ENCODE measurements around the gene NOL4L.
"Not testable (repeated sequence)": the region's sequence is repeated elsewhere in the genome, so short reads cannot be mapped to it uniquely, and the experiment has no call there.

Gene NOL4L

GRCh38 chr20:32494483-32495216 lies 90.5 kb downstream of the NOL4L start:
- H3K9ac ChIP-seq (ENCODE audit: low read length): no peak overlapping the region
- no peak overlapping the region for H3K27ac ChIP-seq (ENCODE audit: low read depth, low read length, poor library complexity, severe bottlenecking)
- H3K9me3 ChIP-seq (ENCODE audit: low read length): no peaks in the 10 kb centered on the region
- H4K20me1 ChIP-seq (ENCODE audit: insufficient read depth, low read length): no peaks in the 10 kb centered on the region
- H3K36me3 ChIP-seq (ENCODE audit: insufficient read depth, low read length): no peaks in the 10 kb centered on the region
- no peaks in the 10 kb centered on the region for H3K9me2 ChIP-seq (ENCODE audit: low read depth, low read length)
- no peaks in the 10 kb centered on the region for H3K27me3 ChIP-seq (ENCODE audit: insufficient read depth, low read length)
- no peak overlapping the region for H2AFZ ChIP-seq (ENCODE audit: low read length)
- no peaks in the 10 kb centered on the region for H3F3A ChIP-seq (ENCODE audit: insufficient read depth, low read length)
- no peaks in the 10 kb centered on the region for H3K79me2 ChIP-seq (ENCODE audit: insufficient read depth, low read length)
- no peak overlapping the region for H3K4me3 ChIP-seq (ENCODE audit: low read depth, low read length, poor library complexity, severe bottlenecking)
- no peak overlapping the region for H3K4me2 ChIP-seq (ENCODE audit: low read length)
- TF ChIP-seq EZH2 (IDR thresholded peaks at IDR 0.05; ENCODE audit: borderline replicate concordance, low read length) (no peak), CTCF (IDR thresholded peaks at IDR 0.05; ENCODE audit: low read length) (no peak)
- peaks cover 15% of the 10 kb centered on the region for H3K4me1 ChIP-seq (ENCODE audit: insufficient read depth, low read length, severe bottlenecking)

- no peaks in the 10 kb centered on the region for H3F3A ChIP-seq (ENCODE audit: insufficient read depth, low read length)
- H4K20me1 ChIP-seq (ENCODE audit: insufficient read depth, low read length): no peaks in the 10 kb centered on the region
- no peak for TF ChIP-seq CTCF (IDR thresholded peaks at IDR 0.05; ENCODE audit: low read length)
- no peak for TF ChIP-seq EZH2 (IDR thresholded peaks at IDR 0.05; ENCODE audit: borderline replicate concordance, low read length)
- no peak overlapping the region; the same call in 1 of the 2 replicates for H3K4me2 ChIP-seq (ENCODE audit: low read length)
- H3K9me2 ChIP-seq (ENCODE audit: low read depth, low read length): no peaks in the 10 kb centered on the region
- H3K4me3 ChIP-seq (ENCODE audit: low read depth, low read length, poor library complexity, severe bottlenecking): no peak overlapping the region
- H2AFZ ChIP-seq (ENCODE audit: low read length): no peak overlapping the region
- no peak overlapping the region for H3K27ac ChIP-seq (ENCODE audit: low read depth, low read length, poor library complexity, severe bottlenecking)
- H3K79me2 ChIP-seq (ENCODE audit: insufficient read depth, low read length): no peaks in the 10 kb centered on the region
- peaks cover 15% of the 10 kb centered on the region for H3K4me1 ChIP-seq (ENCODE audit: insufficient read depth, low read length, severe bottlenecking)
- no peaks in the 10 kb centered on the region; the same call in 1 of the 2 replicates for H3K36me3 ChIP-seq (ENCODE audit: insufficient read depth, low read length)
- no peaks in the 10 kb centered on the region for H3K9me3 ChIP-seq (ENCODE audit: low read length)
- no peak overlapping the region; the same call in 1 of the 2 replicates for H3K9ac ChIP-seq (ENCODE audit: low read length)
- H3K27me3 ChIP-seq (ENCODE audit: insufficient read depth, low read length): no peaks in the 10 kb centered on the region
Observed at GRCh38 chr20:32493356-32493755, 91.8 kb downstream of the NOL4L start.

GRCh38 chr20:32491764-32492151 lies 93.4 kb downstream of the NOL4L start:
- not testable (repeated sequence) for H2AFZ ChIP-seq (ENCODE audit: low read length); H3K9ac ChIP-seq (ENCODE audit: low read length); H3F3A ChIP-seq (ENCODE audit: insufficient read depth, low read length); H3K4me3 ChIP-seq (ENCODE audit: low read depth, low read length, poor library complexity, severe bottlenecking); H3K36me3 ChIP-seq (ENCODE audit: insufficient read depth, low read length); H3K79me2 ChIP-seq (ENCODE audit: insufficient read depth, low read length); H3K27me3 ChIP-seq (ENCODE audit: insufficient read depth, low read length); H3K9me3 ChIP-seq (ENCODE audit: low read length); H3K4me2 ChIP-seq (ENCODE audit: low read length); H3K27ac ChIP-seq (ENCODE audit: low read depth, low read length, poor library complexity, severe bottlenecking); H3K9me2 ChIP-seq (ENCODE audit: low read depth, low read length); H4K20me1 ChIP-seq (ENCODE audit: insufficient read depth, low read length)
- H3K4me1 ChIP-seq (ENCODE audit: insufficient read depth, low read length, severe bottlenecking): peaks cover 15% of the 10 kb centered on the region
